GM19099 (cell line): ENCODE measurements around the gene DCAF8.
A peak's percentile ranks its signal among the peaks of the same experiment; 100 is the strongest.

Experiments used
- POLR2A ChIP-seq: IDR thresholded peaks from 3 replicates; pipeline ENCODE4 v1.6.1; 2011; ENCODE audit warnings: low read depth; ENCODE audit not compliant: insufficient read length; ENCODE audit errors: extremely low read depth

Gene DCAF8

DNA sequence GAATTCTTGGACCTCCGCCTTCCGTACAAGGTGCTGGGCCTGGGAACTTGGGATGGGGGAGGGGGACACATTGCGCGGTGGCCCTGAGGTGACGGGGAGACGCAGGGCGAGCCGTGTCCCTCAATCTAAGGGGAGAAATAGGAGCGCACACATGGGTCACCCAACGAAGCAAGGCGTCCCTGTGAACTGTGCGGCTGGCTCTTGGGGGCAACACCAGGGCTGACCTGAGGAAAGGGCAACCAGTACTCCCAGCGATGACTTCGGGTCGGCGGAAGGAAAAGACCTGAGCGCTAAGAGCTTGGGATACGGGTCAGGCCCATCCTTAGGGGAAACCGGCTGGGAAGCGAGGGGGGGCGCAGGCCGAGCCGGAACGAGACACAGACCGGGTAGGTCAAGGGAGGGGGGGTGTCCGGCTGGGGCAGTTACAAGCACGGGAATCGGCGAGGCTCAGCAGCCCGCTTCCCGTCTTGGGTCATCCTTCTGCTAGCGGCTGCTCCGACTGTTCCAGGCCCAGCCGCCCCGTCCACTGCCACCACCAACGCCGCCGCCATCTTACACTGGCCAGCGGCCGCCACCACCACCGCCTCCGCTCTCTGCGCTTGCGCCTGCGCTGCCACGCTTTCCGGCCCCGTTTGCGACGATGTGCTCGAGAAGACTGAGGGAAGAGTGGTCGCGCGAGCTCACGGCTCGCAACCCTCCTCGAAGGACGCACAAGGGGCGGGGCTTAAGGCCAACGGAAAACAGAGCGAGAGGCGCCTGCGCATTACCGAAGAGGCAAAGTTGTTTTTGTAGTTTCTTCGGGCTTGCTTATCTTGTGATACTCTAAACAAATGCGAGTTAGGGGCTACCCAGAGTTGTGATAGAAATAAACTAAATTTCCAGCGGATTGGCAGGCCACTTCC is at the start of gene DCAF8:
Gene DCAF8 (minus strand): TSS at position 657 of the 902 bp plus-strand sequence. CDS start 18,541 bp downstream, outside the sequence.
- TF ChIP-seq POLR2A = peak; percentile 94

- TF ChIP-seq POLR2A = no peak
Measured at GRCh38 chr1:160309571-160309970, 47.2 kb upstream of the DCAF8 start.

- no peak for TF ChIP-seq POLR2A
Measured at GRCh38 chr1:160309185-160309557, 46.8 kb upstream of the DCAF8 start.

- TF ChIP-seq POLR2A = no peak
Measured at GRCh38 chr1:160308451-160309184, 46.3 kb upstream of the DCAF8 start.

DNA sequence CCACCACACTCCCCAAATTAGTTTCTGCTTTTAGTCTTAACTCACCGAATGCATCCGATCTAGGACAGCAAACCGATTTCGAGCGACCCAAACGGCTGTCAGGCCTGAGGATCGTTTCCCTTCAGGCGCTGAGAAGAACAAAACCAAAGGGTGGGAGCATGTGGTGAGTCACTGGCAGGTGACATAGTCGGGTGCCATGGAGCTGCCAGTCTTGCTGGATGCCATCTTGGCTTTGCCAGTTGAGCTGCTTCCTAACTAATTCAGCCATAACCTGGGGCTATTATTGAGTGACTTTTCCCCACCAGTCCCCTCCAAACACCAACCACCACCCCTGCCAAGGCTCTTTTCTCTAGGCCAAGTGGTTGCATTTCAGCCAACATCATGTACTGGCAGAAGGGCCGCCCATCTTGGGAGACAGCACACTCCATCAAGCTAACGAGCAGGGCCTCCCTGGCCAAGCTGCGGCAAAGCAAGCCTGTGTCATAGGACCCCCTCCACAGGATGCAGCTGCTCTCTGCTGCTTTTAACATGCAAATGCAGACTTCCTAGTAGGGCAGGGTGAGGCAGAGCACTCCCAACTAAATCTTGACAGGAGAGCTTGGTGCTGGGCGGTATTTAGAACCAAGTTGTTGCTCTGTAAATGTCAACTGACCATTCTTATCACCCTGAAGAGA is 44.9 kb upstream of the DCAF8 start:
- no peak for TF ChIP-seq POLR2A

DNA sequence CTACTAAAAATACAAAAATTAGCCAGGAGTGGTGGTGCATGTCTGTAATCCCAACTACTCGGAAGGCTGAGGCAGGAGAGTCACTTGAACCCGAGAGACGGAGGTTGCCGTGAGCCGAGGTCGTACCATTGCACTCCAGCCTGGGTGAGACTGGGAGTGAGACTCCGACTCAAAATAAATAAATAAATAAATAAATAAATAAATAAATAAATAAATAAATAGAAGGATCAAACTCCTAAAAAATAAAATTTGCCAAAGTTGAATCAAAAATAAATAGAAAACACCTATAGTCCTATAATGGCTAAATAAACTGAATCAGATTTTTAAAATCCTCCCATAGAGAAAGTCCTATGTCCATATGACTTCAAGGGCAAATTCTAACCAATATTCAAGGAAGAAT is 37.8 kb upstream of the DCAF8 start:
- no peak for TF ChIP-seq POLR2A

DNA sequence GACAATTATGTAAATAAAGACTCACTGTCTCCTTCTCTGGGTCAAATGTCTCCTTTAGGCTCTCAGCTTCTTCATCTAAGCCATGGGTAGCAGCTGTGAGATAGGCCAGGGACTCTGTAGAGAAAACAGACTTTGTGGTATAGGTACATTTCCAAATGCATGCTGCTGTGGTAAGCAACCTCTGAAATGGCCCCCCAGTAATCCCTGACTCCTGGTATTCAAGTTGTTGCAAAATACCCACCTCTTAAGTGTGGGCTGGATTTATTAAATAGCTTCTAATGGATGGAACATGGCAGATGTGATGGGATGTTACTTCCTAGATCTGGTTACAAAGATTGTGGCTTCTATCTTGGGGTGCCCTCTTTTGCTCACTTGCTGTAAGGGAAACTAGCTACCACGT is 33.7 kb upstream of the DCAF8 start:
- no peak for TF ChIP-seq POLR2A

- no peak for TF ChIP-seq POLR2A
Measured at GRCh38 chr1:160293020-160293968, 30.9 kb upstream of the DCAF8 start.

DNA sequence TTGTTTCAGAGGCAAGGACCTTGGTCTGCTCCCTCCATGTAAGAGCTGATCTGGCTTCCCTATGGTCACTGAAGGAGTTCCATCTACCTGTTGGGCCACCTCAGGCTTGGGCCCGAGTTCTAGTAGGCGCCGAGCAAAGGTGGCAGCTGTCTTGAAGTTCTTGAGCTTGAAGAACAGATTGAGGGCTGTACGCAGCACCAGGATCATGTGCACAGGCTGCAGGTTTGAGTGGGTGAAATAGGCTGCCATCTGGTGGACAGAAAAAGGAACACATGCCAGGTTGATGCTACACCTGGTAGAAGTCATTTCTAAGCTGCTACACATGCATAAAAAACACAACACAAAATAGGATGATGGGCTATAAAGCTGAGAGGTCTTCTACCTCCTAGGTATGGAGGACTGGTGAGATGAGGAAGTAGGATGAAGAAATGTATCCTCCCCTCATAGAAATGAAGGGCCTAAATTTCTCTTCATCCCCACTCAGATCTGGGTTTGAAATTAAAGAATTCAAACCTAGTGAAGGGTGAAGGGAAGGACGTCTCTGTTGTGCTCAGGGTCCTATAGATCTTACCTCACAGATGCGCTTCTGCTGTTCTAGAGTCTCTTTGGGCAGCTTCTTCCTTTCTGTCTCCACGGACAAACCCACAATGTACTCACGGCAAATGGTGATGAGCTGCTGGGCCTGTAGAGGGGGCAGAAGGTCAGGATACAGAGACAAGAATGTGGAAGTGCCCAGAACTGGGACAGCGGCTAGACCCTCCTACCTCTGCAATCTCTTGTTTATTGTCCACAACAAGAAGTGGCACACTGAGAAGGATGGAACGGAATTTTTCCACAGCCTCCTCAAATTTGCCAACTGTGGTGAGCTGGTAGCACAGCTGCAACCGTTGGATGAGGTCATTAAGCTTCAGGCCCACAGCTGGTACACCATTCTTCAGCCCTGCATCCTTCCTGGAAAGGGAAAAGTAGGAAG is 29.2 kb upstream of the DCAF8 start:
- no peak for TF ChIP-seq POLR2A

- TF ChIP-seq POLR2A = no peak
Measured at GRCh38 chr1:160285506-160285905, 23.2 kb upstream of the DCAF8 start.

GRCh38 chr1:160284782-160285344 is 22.5 kb upstream of the DCAF8 start, which contains the start of gene PEX19:
Gene PEX19, minus strand, starts transcription at chr1:160285133. Its CDS starts 9 bp downstream, at chr1:160285124.
- TF ChIP-seq POLR2A = peak; percentile 89

DNA sequence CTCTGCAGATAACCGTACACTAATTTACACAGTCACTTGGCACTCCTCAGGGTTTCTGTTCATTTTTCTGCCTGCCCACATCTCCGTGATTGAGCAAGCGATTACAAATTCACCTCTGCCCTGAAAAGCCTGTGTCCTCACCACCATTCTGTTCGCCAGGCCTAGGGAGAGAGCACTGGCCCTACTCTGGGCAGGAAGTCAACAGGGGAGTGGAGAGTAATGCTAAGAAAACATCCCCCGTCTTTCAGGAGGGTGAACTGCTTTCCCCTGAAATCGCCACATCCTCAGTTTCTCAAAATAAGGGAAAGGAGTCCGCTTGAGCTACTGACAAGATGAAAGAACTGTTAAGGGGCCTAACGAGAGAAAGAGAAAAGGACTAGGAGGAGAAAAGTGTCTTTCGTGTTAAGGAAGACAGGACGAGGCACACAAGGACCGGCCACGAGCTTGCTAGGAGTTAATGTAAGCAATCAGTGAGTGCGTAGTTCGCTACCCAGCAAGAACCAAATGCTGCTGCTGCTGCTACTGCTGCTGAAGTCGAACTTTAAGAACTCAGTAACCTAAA is 22.0 kb upstream of the DCAF8 start:
- TF ChIP-seq POLR2A = no peak
